Spinal cord (tissue), 10 donors: ENCODE data around the gene FNIP2. TPM values are rescaled to one million over a fixed set of nuclear protein-coding genes. Genes with fewer than 3 reads are reported as not detected.
"Not testable (repeated sequence)": the region's sequence is repeated elsewhere in the genome, so short reads cannot be mapped to it uniquely, and the experiment has no call there.

ENCODE experiments used
- DNase-seq, 6 donors: peaks; one replicate each; pipeline versions ENCODE4 v3.0.0 to v3.0.0-alpha.2; 2013 to 2015; ENCODE audit warnings: low spot score in 6 of 6, low read depth in 4 of 6
- H3K27ac ChIP-seq: one replicate; pipeline ENCODE4 v1.5.1; 2013; ENCODE audit warnings: low read depth, low read length, control low read depth
- H3K27me3 ChIP-seq: one replicate; pipeline ENCODE4 v1.6.1; 2013; ENCODE audit warnings: low read length; ENCODE audit not compliant: control insufficient read depth, insufficient read depth
- H3K36me3 ChIP-seq: one replicate; pipeline ENCODE4 v1.6.1; 2013; ENCODE audit warnings: low read length; ENCODE audit not compliant: control insufficient read depth, insufficient read depth
- H3K4me1 ChIP-seq: one replicate; pipeline ENCODE4 v1.6.1; 2013; ENCODE audit warnings: low read length; ENCODE audit not compliant: control insufficient read depth, insufficient read depth
- H3K4me3 ChIP-seq: one replicate; pipeline ENCODE4 v1.5.1; 2013; ENCODE audit warnings: low read depth, low read length, control low read depth
- H3K9me3 ChIP-seq: one replicate; pipeline ENCODE4 v1.6.1; 2013; ENCODE audit warnings: low read length; ENCODE audit not compliant: control insufficient read depth, insufficient read depth
- WGBS: methylation state at CpG from one replicate; pipeline ENCODE4 v1.1.5; 2013; ENCODE audit warnings: missing lambda C conversion rate; ENCODE audit not compliant: insufficient coverage; 5-methylcytosine and 5-hydroxymethylcytosine counted together
- polyA plus RNA-seq, 2 donors: library from polyadenylated mRNA; unstranded; fragments of 120-200 nt; gene quantifications; one replicate each; pipeline ENCODE4 v1.2.1, GENCODE V29; 2013; ENCODE audit not compliant: insufficient read length in 2 of 2
- total RNA-seq, 2 donors: library from RNA; depleted of rRNA in 1 of 2; stranded (reverse); fragments of 120-200 nt in 1 of 2; fragments of >200 nt in 1 of 2; gene quantifications; one replicate each; pipeline versions ENCODE4 v1.2.3 to v1.2.4, GENCODE V29; 2013 to 2014
- donor health status: healthy.

Gene FNIP2
- total and polyA plus RNA-seq, 4 donors, result 19.4 to 59.2 (median 28.7) TPM

DNA sequence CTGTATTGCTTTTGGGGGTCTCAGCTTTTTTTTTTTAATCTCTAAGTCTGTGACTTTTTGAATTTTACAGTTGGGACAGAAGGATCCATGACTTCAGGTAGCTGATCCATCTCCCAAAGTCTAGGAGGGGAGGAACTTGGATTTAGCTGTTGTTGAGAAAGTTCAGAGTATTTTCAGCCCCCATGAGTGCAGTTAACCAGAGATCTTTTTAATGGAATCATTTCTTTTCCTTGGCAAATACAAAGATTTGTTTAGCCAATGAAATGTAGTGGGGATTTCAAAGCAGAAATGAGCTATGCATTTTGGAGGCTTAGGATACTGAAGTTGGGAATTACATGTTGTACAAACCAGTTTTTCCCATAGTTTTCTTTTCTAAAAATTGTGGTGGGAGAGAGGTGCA, 18.1 kb downstream of the FNIP2 start:
- no peak overlapping the region for H3K27ac ChIP-seq
- H3K4me1 ChIP-seq, result no peaks in the 10 kb centered on the region
- no peaks in the 10 kb centered on the region for H3K27me3 ChIP-seq
- DNase-seq, result no peak
- no peaks in the 10 kb centered on the region for H3K36me3 ChIP-seq
- H3K9me3 ChIP-seq, result no peaks in the 10 kb centered on the region
- H3K4me3 ChIP-seq, result no peak overlapping the region

DNA sequence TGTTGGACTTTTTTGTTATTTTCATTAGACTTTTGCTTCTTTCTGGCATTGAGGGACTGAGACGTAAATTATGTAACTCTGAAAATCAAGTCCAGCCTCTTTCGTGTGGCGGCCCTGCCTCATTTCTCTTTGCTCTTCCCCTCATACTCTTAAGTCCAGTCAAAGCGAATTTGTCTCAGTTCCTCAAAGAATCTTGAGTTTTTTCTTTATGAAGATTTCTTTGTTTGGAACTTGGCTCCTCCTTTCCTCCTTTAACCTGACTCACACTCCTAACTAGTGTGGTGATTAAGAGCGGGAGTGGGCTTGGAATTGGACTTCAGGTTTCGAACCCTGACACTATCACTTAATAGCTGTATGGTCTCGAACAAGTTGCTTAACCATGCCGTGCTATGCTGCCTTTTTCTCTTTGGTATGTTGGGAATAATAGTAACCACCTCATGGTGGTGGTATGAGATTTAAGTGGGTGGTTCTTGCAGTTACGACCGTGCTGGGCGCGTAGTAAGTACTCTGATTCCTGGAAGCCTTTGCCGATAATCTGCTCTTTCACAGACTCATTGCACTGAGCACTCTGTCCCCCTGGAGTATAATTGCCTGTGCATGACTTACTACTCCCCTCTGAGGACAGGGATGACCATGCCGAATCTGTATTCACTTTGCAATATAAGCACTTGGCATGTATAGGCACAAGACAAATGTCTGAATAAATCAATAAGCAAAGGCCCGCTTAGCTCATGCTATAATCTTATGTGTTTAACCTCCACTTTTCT, 19.1 kb downstream of the FNIP2 start:
- Histone ChIP-seq H3K27me3 (no peaks in the 10 kb centered on the region), H3K27ac (no peak overlapping the region), H3K36me3 (no peaks in the 10 kb centered on the region), H3K9me3 (no peaks in the 10 kb centered on the region), H3K4me3 (no peak overlapping the region), H3K4me1 (no peaks in the 10 kb centered on the region)
- DNase-seq, result no peak
- WGBS, result 69% methylated on average over 5 of the region's 15 CpGs

DNA sequence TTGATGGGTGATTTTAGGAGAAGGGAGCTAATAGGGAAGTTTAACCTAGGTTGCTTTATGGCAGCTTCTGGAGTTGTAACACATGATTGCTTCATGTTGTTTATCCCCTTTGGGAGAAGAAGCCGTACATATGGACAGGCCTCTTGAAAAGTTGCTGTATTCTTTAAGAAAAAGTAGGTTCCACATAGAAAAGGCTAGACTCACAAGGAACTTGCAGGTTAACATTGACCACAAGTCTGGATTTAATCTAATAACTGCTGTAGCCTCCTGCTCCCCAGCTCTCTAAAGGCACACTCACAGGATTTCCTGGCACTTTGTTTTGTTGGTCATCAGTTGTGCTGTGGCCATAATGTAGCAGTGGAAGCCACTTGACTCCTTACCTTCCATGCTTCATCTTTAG, 19.7 kb downstream of the FNIP2 start:
- WGBS, result no CpG with 5 or more reads among the region's 1 CpG
- no peak for DNase-seq
- H3K27ac ChIP-seq, result no peak overlapping the region
- no peaks in the 10 kb centered on the region for H3K36me3 ChIP-seq
- no peaks in the 10 kb centered on the region for H3K9me3 ChIP-seq
- H3K27me3 ChIP-seq, result no peaks in the 10 kb centered on the region
- H3K4me1 ChIP-seq, result no peaks in the 10 kb centered on the region
- H3K4me3 ChIP-seq, result no peak overlapping the region

DNA sequence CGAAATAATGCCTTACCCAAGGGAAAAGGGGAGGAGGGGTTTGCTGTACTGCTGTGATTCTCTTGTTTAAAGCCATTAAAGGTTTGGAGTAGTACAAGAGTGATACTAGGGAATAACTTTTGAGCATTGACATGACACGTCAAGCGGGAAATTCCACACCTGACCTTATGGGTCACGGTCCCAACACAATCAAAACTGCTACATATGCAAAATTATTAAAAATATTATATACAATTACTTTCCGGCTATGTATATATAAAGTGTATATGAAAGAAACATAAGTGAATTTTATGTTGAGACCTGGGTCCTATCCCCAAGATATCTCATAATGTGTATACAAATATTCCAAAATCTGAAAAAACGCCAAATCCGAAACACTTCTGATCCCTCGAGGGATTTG, 21.0 kb downstream of the FNIP2 start:
- Histone ChIP-seq H3K27me3 (no peaks in the 10 kb centered on the region), H3K4me1 (no peaks in the 10 kb centered on the region), H3K4me3 (no peak overlapping the region), H3K36me3 (no peaks in the 10 kb centered on the region), H3K27ac (no peak overlapping the region), H3K9me3 (no peaks in the 10 kb centered on the region)
- WGBS, result no CpG with 5 or more reads among the region's 8 CpGs
- DNase-seq, result no peak

DNA sequence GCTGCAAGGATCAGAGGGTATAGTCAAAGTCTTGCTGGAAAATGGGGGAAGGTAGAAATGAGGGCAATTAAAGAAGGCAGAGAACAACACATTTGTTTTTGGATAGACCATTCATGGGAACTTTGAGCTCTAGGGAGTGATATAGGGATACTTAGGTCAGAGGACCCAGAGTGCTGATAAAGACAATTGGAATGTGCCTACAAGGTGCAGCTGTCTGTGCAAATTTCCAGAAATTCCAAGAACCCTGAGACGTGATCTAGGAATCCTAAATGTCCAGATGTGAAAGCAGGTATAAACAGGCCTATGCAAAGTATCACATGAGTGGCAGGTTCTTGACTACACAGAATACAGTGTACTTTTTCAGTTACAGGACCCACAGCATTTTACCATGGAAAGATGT, 24.2 kb downstream of the FNIP2 start:
- Histone ChIP-seq H3K4me1 (no peaks in the 10 kb centered on the region), H3K27ac (no peak overlapping the region), H3K4me3 (no peak overlapping the region), H3K9me3 (no peaks in the 10 kb centered on the region), H3K36me3 (no peaks in the 10 kb centered on the region), H3K27me3 (no peaks in the 10 kb centered on the region)
- WGBS, result 86% methylated on average over 1 of the region's 1 CpG
- DNase-seq, result no peak

DNA sequence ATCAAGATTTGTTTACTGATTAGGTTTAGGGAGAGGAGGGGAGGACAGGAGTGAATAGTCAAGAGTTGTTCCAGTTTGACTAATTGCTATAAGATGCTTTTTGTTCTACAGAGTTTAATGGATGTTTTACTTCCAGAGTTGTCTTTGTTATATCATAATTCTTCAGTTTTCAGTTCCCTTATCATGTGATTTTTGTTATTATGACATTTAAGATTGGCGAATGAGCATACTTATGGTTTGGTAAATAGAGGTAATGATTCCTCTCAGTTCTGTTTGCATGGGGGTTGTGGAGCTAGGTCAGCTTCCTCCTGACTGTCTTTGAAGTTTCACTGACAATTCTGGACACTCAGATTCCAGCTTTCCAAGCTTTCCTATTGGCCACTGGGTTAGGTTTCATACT, 24.6 kb downstream of the FNIP2 start:
- not testable (repeated sequence) for H3K36me3 ChIP-seq, H3K4me3 ChIP-seq, DNase-seq, H3K27me3 ChIP-seq, H3K27ac ChIP-seq, H3K9me3 ChIP-seq, H3K4me1 ChIP-seq
- no CpG with 5 or more reads among the region's 1 CpG for whole genome bisulfite sequencing

DNA sequence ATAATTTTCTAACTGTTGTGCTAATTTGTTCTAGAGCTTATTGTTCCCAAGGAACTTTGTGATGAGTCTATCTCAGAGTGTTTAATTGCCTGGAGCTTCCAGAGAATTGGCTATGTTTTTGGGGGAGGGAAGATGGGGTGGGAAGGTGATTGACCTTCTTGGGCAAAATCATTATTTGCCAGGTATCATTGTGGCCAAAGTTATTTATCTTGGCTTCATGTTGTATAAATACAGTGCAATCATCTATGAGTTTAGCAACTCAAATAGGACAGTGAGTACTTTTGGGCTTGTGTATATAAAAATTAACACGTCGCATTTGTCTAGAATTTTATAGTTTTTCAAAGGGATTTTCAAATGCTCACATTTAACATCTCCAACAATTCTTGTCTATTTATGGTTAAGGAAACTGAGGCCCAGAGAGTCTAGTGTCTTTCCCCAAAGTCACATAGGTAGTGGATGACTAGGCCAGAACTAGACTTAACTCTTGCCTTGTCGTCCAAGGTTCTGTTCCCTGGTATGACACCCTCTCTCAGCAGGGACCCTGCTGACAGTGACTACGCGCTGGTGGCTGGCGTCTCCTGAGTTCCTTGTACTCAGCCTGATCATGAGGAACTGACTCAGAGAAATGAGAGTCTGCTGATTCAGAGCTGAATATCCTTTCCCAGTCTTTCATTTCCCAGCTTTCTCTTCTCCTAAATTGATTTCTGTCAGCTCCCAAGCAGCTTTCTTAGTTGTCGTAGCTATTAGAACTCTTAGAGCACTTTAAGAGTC, 27.7 kb downstream of the FNIP2 start:
- no peaks in the 10 kb centered on the region for H3K4me1 ChIP-seq

DNA sequence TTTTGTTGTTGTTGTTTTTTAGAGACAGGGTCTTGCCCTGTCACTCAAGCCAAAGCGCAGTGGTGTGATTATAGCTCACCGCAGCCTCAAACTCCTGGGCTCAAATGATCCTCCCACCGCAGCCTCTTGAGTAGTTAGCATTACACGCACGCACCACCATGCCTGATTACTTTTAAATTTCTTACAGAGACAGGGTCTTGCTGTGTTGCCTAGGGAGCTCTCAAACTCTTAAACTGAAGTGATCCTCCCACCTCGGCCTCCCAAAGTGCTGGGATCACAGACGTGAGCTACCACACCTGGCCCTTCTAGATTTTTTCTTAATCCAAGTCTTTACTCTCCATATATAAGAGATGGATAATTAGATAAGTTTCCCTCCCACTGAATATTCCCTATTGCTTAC, 29.2 kb downstream of the FNIP2 start:
- Histone ChIP-seq H3K36me3 (no peaks in the 10 kb centered on the region), H3K27ac (no peak overlapping the region), H3K4me1 (no peaks in the 10 kb centered on the region), H3K9me3 (no peaks in the 10 kb centered on the region), H3K4me3 (no peak overlapping the region), H3K27me3 (no peaks in the 10 kb centered on the region)
- 90% methylated on average over 4 of the region's 7 CpGs for WGBS
- no peak for DNase-seq

More for the DNA sequence above, 27.7 kb downstream of the FNIP2 start:
- WGBS, result 98% methylated on average over 4 of the region's 7 CpGs
- DNase-seq, result no peak
- Histone ChIP-seq H3K36me3 (no peaks in the 10 kb centered on the region), H3K4me3 (no peak overlapping the region), H3K27ac (no peak overlapping the region), H3K27me3 (no peaks in the 10 kb centered on the region), H3K9me3 (no peaks in the 10 kb centered on the region)

DNA sequence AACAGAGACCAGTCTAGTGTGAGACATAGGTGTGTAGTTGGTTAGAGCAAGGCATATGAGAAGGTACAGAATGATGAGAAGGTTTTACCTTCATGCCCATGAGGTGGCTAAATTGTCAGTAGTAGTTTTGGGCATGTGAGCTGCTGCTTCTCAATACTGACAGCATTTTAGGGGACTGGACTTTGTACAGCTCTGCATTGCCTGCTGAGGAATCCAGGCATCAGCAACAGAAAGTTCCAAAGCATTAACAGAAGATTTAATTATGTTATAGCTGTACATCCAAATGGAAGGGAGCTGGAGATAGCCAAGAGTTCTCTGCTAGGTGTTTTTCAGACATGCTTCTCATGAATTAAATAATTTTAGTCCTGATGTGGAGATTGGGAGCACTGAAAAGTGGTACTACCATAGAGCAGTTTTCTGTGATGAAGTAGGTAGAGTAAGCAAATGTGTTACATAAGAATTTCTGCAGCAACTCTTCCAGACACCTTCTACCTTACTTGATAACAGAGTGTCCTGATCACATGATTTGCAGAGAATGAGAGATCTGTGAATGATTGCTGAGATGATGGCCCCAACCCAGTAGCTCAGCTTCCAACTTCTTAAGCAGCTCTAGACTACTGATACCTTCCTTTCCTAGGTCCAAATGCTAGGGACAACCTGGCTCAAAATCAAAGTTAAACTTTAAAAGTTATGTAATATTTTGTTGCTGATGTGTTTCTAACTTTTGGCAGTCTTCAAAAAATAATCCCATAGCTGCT, 30.4 kb downstream of the FNIP2 start:
- Histone ChIP-seq H3K36me3 (no peaks in the 10 kb centered on the region), H3K27me3 (no peaks in the 10 kb centered on the region), H3K4me3 (no peak overlapping the region), H3K9me3 (no peaks in the 10 kb centered on the region), H3K27ac (no peak overlapping the region), H3K4me1 (no peaks in the 10 kb centered on the region)
- DNase-seq, result no peak
